Measurements from ENCODE around the gene GLP2R.
"Not testable (repeated sequence)": the region's sequence is repeated elsewhere in the genome, so short reads cannot be mapped to it uniquely, and the experiment has no call there.

Gene GLP2R, protein sequence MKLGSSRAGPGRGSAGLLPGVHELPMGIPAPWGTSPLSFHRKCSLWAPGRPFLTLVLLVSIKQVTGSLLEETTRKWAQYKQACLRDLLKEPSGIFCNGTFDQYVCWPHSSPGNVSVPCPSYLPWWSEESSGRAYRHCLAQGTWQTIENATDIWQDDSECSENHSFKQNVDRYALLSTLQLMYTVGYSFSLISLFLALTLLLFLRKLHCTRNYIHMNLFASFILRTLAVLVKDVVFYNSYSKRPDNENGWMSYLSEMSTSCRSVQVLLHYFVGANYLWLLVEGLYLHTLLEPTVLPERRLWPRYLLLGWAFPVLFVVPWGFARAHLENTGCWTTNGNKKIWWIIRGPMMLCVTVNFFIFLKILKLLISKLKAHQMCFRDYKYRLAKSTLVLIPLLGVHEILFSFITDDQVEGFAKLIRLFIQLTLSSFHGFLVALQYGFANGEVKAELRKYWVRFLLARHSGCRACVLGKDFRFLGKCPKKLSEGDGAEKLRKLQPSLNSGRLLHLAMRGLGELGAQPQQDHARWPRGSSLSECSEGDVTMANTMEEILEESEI

DNA sequence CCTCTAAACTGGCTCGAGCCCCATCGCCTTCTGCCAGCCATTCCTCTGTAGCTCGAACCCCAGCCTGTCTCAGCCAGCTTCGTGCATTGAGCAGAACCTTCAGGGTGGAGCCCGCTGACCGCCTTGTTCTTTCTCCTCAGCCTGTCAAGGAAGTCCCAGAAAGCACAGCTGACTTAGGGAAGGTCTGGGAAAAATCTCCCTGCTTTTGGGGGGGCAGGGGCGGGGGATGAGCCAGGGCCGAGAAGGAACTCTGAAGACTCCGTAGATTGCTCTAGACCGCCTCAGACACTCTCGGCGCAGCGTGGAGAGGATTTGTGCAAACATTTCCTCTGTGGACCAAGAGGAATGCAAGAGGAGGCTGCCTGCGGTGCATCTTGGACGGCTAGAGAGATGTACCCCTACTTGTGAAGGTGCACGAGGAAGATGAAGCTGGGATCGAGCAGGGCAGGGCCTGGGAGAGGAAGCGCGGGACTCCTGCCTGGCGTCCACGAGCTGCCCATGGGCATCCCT, at the start of gene GLP2R:
Gene GLP2R (plus strand): TSS at position 284 of the 510 bp plus-strand sequence. CDS start 140 bp downstream, at position 424.
- no peak for DNase-seq

DNA sequence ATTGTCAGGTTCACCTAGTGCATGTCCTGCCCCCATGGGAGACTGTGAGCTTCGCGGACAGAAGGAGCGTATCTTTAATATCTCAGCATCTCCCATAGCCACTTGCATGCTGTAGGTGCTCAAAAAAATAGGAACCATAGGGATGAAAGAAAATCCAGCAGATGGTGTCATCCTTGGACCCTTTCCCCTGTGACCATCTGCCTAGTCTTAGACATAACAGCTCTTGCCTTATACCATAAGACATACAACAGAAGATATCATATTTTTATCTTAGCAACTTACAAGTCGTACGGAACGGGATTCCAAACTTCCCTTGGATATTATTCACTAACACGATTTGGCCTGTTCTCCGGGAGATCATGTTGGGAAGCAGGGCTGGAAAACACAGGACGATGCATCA, 48.8 kb upstream of the GLP2R start:
- no peak for DNase-seq

DNA sequence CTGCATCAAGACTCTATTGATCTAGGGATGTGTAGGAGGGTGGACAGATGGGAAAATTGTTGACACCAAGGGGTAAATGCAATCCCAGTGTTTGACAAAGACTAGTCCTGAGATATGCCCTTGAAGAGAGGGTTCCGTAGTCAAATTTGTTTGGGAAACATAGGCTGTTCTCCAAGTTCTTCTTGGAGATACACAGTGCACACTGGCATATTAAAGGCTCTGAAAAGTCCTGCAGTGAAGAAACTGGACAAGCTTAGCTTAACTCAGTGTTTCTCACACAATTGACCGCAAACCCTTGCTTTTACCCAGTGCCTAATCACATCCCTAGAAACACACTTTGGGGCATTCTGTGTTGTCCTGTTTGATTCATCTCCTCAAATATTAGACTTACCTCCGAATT, 45.2 kb upstream of the GLP2R start:
- DNase-seq, result no peak

DNA sequence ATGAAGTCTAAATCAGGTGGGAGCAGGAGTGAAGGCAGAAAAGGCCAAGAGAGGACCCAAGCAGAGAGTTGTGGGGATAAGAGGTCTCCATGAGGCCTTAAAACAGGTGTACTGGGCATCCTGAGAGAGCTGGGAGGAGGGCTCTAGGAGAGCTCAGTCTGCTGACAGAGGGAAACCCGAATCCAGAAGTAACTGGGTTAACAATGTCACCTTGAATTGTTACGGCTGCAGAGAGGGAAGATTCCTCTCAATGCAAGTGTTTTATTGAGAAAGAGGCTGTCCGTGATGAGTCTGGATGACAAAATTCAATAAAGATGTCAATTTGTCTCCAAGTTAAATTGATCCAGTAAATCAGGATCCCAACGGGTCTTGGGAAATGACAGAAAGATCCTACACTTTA, 42.7 kb upstream of the GLP2R start:
- DNase-seq, result no peak

DNA sequence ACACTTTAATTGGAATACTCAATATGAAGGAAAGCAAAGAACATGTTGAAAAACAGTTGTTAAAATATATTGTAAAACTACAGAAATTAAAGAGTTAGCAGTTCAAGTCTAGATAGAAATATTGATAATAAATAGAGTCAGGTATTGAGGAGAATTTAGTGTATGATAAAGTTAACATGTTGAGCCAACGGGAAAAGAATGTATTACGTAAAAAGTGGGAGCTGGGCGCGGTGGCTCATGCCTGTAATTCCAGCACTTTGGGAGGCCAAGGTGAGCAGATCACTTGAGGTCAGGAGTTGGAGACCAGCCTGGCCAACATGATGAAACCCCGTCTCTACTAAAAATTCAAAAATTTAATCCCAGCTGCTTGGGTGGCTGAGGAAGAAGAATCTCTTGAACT, 42.3 kb upstream of the GLP2R start:
- DNase-seq, result not testable (repeated sequence)

DNA sequence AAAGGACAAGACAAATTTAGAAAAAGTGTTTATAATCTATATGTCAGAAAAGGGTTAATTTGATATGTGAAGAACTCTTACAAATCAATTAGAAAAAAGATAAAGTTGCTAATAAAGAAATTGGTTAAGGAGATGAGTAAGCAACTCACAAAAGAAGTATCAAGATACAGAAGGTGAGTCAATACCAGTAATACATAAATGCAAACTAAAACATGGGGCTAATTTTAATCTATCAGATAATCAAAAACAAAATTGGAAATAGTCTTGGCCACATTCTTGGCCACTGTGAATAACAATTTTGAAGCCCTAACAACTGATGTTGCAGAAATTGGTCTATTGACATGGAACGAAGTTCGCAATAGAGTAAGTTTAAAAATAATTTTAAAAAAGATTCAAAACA, 41.2 kb upstream of the GLP2R start:
- no peak for DNase-seq

DNA sequence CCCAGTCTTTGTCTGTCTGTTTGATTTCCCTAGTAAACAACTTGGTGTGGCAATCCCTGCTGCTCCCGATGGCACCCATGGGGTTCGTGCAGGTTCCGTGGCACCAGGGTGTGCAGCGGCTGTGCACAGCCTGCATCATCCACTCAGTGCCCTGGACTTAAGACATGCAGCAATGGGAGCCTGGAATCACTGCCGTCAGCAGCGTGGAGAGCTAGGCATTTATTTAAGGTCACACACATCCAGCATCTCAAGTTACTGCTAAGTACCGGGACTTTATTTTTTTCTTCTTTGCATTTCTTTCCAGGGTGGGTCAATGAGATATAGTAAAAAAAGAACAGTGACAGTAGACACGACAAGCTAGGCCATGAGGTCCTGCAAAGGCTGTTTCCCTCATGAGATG, 37.1 kb upstream of the GLP2R start:
- DNase-seq, result no peak

DNA sequence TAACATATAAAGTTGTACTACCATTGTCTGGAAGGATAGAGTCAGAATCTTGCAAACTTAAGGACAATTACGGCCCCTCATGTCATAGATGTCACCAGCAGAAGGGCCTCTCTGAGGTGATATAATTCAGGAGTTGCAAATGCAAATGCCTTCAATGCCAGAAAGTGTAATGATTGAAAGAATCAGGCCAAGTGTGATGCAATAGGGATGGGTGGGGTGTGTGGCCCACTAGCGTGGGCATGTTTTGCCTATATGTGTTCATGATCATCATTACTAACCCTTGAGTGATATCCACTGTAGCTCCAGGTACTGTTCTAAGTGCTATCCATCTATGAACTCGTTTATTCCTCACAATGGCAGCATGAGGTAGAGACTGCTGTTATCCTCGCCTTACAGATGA, 35.4 kb upstream of the GLP2R start:
- DNase-seq, result no peak

DNA sequence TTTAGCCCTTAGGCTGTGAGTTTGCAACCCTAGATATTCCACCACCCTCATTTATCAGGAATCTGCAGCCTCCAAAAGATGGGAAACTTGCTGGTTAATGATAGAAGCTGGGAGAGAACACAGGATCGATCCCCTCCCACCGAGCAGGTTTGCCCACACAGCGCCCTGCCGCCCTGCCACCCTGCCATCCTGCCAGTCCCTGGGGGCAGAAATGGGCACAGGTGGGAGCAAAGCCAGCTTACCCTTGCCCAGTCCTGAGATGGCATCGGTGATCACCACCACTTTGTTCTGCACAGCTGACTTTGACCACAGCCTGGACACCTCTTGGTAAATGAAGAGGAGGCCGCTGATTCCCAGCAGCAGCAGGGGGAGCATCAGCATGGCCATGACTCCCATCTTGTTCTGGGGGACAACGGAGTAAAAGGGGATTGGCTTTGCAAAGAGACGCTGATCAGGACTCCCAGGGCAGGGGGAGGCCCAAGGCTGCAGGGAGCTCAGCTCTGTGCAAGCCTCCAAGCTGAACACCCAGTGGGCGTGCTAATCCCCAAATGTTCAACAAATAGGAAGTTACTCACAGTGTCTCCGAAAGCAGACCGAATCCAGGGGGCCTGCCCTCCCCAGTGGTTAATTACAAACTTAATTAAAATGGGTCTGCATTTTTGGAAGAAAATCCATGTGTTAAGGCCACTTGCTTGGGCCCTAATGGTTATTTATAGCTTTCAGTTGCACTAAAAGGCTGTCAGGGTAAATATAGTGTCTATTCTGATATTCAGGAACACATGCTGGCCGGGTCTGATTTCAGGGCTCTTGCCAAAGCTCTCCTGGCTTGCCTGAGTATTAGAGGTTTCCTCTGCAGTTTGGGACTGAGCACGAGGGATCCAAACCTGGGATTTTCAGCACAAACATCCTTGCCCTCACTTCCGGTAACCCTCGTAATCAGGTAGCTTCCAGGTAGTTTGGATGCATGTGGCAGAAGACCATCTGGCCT, 34.5 kb upstream of the GLP2R start, which contains the start of gene DHRS7C:
Gene DHRS7C (minus strand): TSS at position 704 of the 988 bp plus-strand sequence. CDS start 308 bp downstream, at position 396.
- no peak for DNase-seq

DNA sequence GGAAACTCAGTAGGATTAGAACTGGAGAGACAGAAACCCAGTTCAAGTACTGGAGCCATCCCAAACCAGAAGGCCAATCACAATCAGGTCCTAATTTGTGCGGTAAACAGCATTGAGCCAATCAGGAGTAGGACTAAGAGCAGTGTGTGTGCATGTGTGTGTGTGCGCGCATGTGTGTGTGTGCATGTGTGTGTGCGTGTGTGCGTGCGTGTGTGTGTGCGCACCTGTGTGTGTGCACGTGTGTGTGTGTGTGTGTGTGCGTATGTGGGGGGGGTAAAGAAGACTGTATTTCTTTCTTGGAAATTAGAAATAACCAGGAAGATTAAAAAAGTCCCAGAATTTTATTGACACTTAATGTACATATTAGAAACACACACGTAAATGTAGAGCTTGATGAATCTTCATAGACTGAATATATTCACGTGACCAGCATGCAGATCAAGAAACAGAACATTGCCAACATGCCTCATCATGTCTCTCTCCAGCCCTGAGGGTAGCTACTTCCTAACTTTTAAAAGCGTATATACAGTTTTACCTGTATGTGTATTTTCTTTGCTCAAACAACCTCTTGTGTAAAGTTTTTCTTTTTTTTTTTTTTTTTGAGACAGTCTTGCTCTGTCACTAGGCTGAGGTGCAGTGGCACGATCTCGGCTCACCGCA, 33.4 kb upstream of the GLP2R start:
- no peak for DNase-seq

DNA sequence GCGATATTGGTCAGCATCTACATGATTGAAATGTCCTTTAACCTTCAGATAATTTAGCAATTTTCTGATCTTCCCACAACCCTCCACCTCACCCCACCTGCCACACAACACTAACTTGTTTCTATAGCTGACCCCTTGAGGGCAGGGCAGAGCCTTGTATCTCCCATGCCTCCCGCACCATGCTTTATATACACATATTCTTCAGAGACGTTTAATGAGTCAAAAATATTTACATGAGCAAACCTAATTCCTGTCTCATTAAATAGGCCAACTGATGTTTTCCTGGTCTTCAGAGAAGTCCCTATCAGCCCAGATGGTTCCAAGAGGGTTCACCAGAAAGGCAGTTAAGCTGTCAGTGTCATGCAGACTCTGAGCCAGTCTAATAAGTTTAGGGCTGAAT, 27.7 kb upstream of the GLP2R start:
- no peak for DNase-seq

DNA sequence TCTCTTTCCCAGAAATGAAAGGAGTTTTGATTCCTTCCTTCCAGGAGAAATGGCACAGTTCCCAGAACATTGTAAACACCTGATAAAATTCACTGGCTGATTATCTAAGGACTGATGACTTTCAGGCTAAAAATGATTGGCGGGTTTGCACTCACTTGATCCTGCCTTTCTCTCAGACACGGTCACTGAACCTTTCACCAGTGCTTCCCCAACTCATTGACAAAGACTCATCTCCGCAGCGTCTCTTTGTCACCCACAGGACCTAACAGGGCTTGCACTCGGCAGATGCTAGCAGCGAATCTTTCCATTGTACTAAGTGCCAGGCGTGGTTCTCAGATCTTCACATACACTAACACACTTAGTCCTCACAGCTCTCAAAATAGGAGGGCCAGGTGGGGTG, 27.0 kb upstream of the GLP2R start:
- no peak for DNase-seq

DNA sequence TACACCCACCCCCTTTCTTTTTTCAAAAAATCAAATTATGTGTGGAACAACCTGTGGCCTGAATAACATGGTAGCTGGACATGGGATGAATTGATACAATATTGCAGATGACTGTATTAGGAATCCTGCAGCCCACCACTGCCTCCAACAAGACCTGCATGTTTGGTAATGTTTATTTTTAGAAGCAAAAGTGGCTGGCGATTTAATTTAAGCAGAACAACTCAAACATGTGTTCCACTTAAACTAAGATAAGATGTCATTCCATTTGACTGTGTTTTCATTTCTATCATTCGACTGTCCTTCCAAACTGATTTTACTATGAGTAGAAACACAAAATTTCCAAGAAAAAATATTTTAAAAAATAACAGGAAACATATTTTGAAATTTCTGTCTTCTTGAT, 24.2 kb upstream of the GLP2R start:
- no peak for DNase-seq

DNA sequence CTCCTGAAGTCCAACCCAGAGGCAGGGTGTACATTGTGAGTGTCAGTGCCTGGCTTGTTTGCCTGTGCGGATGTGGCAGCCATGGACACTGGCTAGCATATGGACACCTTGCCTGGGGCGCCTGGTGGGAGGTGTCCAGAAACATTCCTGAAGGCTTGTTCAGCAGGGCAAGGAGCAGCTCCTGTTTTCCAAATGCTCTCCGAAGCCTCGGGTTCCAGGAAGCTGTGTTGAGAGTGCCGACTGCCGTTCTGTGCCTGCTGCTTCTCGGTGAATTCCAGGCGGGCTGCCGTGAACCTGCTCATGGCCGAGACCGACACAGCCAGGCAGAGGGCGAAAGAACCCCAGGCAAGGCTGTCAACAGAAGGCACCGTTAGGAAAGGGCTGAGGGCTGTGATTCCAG, 23.4 kb upstream of the GLP2R start:
- DNase-seq, result no peak

DNA sequence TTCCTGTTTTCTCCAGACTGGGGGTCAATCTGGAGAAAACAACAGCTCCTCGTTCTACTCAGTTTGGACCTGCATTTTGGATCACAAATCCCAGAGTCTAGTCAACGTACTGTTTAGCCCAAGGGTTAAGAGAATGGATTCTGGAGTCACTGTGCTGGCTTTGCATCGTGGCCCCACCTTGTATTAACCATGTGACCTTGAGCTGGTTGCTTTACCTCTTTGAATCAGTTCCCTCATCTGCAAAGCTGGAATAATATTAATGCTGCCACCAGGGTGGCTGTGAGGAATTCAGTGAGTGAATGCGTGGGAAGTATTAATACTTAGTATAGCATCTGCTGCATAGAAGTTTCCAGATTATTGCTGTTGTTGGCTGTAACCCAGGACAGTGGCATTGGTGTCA, 23.0 kb upstream of the GLP2R start:
- DNase-seq, result no peak

DNA sequence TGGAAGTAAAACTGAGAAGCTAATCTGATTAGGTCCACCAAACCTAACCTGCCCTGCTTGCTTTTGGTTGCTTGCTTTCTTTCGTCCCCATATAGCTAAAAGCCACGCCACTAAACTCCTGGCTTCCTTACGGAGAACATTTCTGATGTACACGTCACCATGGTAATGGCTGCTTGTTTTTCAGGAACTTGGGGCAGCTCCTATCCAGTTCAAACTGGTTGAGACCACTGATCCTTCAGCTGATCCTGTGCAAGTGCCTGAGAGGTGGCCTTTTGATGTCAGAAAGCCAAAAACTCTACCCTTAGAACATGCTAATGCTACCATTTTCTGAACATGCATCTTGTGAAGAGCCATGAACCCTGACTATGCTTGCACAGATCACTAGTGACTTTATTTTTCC, 20.0 kb upstream of the GLP2R start:
- no peak for DNase-seq

DNA sequence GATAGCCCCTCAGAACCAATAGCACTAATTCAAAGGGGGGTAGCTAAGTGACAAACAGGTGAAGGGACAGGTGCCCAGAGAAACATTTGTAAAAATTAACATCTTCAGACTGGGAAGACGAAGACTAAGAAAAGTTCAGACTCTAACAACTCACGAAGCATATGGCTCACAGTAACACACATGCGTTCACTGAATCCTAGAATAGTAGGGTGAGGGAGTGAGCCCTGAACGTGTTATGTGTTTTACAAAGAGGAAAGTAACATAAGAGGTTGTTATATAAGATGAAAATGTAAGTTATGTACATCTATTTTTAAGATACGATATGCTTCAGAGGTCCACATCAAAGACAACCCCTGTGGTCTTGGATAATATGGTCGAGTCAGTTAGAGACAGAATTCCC, 19.0 kb upstream of the GLP2R start:
- DNase-seq, result no peak

DNA sequence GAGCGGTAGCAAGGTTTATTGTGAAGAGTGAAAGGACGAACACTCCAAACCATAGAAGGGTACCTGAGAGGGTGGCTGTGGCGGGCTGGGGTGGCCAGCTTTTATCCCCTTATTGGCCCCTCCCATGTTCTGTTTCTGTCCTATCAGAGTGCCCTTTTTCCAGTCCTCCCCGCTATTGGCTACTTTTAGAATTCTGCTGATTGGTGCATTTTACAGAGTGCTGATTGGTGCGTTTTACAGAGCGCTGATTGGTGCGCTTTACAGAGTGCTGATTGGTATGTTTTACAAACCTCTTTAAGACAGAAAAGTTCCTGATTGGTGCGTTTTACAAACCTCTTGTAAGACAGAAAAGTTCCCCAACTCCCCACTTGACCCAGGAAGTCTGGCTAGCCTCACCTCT, 16.3 kb upstream of the GLP2R start:
- DNase-seq, result no peak

DNA sequence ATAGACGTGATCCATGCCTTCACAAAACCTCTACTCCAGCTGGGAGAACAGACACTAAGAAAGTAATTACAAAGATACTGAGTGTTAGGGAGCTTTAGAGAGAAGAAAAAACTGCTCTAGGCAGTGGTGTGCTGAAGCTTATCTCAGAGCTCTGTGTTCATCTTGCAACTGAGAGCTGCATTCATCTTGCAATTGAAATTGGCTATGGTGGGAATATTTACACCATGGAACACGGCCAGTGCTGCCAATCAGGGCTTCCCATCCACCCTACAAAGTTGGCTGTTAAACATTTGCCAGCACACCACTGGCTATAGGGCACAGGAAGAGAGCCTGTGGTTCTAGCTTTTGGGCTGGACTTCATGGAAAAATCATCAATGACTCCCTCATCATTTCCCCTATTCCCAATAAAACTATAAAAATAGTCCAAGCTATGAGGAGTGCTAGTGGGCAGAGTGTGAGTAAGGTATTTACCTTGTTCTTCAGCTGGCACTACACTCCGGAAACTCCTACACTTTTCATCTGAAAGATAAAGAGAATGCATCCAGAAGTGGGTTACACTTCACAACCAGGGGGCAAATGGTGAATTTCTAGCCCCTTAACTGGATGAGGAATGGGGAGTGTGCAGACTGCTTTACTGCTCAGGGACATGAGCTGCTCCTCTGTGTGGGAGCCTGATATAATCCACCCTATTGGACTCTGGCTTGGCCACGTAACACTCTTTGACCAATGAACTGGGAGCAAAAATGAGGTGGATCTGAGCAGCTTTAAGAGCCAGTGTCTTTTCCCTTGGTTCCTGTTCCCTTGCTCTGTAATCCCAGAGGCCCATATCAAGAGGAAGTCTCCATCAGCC, 15.4 kb upstream of the GLP2R start:
- no peak for DNase-seq

DNA sequence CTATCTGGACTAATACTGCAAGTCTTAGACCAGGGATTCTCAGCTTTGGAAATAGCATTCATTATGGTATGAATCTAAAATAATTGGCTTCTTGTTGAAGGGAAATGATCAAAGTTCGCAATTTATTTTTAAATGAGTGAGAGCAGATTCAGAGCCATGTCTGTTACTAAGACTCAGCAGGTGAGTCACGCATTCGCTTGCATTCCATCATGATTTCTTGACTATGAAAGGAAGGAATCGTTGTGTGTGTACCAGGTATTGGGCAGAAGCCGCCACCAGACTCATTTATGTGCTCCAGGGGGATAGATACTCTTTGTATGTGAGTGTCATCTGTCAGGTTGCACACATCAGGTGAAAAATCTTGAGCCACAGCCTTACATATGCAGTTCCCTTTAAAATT, 14.6 kb upstream of the GLP2R start:
- no peak for DNase-seq

DNA sequence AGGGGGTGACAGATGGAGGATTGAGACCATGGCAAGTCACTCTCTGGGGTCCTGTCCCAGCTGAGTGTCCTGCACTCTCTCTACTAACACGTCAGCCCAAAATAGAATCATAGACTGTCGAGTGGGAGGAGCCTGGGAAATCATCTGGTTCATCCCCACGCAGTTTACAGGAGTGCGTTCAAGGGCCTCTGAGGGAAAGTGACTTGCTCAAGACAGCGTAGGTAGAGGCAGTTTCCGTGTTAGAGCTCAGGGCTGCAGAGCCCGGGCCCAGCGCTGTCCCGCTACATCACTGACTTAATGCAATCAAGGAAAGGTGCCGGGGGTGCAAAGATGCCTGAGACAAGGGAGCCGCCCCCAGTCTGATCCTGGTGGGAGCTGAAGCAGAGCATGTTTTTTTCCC, 14.2 kb upstream of the GLP2R start:
- no peak for DNase-seq

DNA sequence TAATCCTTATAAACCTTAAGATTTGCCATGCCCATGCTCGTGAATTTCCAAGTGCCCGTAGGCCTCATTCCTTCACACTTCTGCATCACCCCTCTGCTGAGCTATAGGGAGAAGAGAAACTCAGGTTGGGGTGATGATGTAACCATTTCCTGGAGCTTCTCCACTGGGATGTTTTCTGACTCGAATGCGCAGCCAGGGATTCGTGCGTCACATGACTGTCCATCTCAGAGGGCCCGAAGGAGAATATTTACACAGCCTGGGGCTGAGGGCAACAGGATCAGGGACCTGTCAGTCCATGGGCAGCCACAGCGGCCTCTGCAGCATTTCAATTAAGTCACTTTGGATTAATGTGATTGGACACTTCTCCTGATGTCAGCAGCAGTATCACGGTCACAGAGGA, 12.6 kb upstream of the GLP2R start:
- DNase-seq, result no peak
